ENCODE results near the gene TRPM1. TPM values are rescaled to one million over a fixed set of nuclear protein-coding genes. Genes with fewer than 3 reads are reported as not detected.

TRPM1 gene
- polyA plus RNA-seq, 3 donors, result 0.03 to 0.04 TPM; not detected in 1

DNA sequence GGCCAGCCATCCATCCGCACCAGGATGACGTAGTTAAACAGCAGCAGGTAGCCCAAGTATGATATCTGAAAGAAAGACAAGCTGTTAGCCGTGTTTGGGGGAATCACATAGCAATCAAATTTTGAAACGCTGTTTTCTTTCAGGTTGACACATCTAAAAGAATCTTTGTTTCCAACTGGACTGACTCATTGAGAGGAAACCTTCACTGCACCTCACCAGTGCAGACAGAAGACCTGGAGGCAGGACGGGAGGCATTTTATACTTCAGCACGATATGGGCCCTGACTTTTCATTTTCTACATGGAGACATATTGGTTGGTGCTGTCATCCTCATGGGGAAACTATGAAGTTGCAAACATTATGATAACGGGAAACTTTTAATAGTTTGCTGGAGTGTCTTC lies 65.9 kb downstream of the TRPM1 start:
- Histone ChIP-seq H4K20me1 (ENCODE audit: insufficient read depth, low read length) (no peaks in the 10 kb centered on the region), H3K27me3 (ENCODE audit: control insufficient read depth in 2 of 2, insufficient read depth in 2 of 2, low read length in 2 of 2) (no peaks in the 10 kb centered on the region), H2AFZ (ENCODE audit: insufficient read depth, low read depth, low read length, poor library complexity, severe bottlenecking) (no peak overlapping the region), H3K9me3 (replicated peaks in 1 of 2; ENCODE audit: control insufficient read depth in 1 of 2, insufficient read depth in 1 of 2, low read length in 2 of 2) (no peaks in the 10 kb centered on the region), H3K27ac (ENCODE audit: low read depth in 1 of 2, low read length in 2 of 2) (no peak overlapping the region), H3K4me3 (replicated peaks in 1 of 3; ENCODE audit: low read depth in 2 of 3, low read length in 3 of 3) (no peak overlapping the region), H3K4me1 (ENCODE audit: control insufficient read depth in 1 of 2, insufficient read depth in 2 of 2, low read length in 2 of 2) (no peaks in the 10 kb centered on the region), H3K9ac (ENCODE audit: insufficient read depth, low read length, poor library complexity, severe bottlenecking) (no peak overlapping the region), H3K4me2 (replicated peaks; ENCODE audit: extremely low read depth, low read length, poor library complexity, severe bottlenecking) (no peak overlapping the region), H3K79me2 (ENCODE audit: insufficient read depth, low read length) (no peaks in the 10 kb centered on the region), H3K36me3 (replicated peaks in 1 of 2; ENCODE audit: control insufficient read depth in 1 of 2, insufficient read depth in 2 of 2, low read length in 2 of 2) (no peaks in the 10 kb centered on the region)
- H3K27me3 Mint-ChIP-seq (ENCODE audit: low read depth in 3 of 3), result no peaks in the 10 kb centered on the region
- intact Hi-C loops (cut with micrococcal nuclease), result no loop called here
- TF ChIP-seq, protein P1, sequence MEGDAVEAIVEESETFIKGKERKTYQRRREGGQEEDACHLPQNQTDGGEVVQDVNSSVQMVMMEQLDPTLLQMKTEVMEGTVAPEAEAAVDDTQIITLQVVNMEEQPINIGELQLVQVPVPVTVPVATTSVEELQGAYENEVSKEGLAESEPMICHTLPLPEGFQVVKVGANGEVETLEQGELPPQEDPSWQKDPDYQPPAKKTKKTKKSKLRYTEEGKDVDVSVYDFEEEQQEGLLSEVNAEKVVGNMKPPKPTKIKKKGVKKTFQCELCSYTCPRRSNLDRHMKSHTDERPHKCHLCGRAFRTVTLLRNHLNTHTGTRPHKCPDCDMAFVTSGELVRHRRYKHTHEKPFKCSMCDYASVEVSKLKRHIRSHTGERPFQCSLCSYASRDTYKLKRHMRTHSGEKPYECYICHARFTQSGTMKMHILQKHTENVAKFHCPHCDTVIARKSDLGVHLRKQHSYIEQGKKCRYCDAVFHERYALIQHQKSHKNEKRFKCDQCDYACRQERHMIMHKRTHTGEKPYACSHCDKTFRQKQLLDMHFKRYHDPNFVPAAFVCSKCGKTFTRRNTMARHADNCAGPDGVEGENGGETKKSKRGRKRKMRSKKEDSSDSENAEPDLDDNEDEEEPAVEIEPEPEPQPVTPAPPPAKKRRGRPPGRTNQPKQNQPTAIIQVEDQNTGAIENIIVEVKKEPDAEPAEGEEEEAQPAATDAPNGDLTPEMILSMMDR (IDR thresholded peaks at IDR 0.05), result no peak
- H3K27ac Mint-ChIP-seq, result peak overlapping the region in 1 of 7 donors; percentile 32
- H3K4me3 Mint-ChIP-seq, result no peak overlapping the region
- peaks cover 0 to 1% (median 0%) of the 10 kb centered on the region in 7 donors for H3K9me3 Mint-ChIP-seq
- H3K4me1 Mint-ChIP-seq, result peaks cover 3% of the 10 kb centered on the region
- DNase-seq, result no peak
- WGBS (ENCODE audit: insufficient coverage), result 100% methylated on average over 4 of the region's 7 CpGs
- H3K36me3 Mint-ChIP-seq, result no peaks in the 10 kb centered on the region

DNA sequence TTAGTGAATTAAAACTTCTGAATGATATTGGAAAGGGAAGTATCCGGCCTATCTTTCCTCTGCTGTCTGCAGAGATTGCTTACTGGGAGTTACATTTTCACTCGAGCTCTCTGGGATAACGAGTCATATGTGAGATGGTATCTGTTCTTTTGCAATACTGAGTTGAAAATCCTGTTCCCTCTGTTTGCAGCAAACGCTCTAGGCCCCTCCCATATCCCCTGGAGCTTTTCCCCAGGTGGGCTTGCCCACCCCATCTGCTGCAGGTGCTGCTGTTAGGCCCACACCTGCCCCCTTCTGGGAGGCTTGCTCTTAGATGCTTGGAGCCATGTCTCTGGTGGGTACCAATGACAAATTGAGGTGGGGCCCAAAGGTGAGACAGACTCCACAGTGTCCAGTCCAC lies 67.4 kb downstream of the TRPM1 start:
- Histone ChIP-seq H3K9ac (ENCODE audit: insufficient read depth, low read length, poor library complexity, severe bottlenecking) (no peak overlapping the region), H3K4me2 (replicated peaks; ENCODE audit: extremely low read depth, low read length, poor library complexity, severe bottlenecking) (no peak overlapping the region), H4K20me1 (ENCODE audit: insufficient read depth, low read length) (no peaks in the 10 kb centered on the region), H3K27ac (ENCODE audit: low read depth in 1 of 2, low read length in 2 of 2) (no peak overlapping the region), H3K36me3 (replicated peaks in 1 of 2; ENCODE audit: control insufficient read depth in 1 of 2, insufficient read depth in 2 of 2, low read length in 2 of 2) (no peaks in the 10 kb centered on the region), H2AFZ (ENCODE audit: insufficient read depth, low read depth, low read length, poor library complexity, severe bottlenecking) (peak overlapping the region; percentile 25), H3K4me1 (ENCODE audit: control insufficient read depth in 1 of 2, insufficient read depth in 2 of 2, low read length in 2 of 2) (no peaks in the 10 kb centered on the region), H3K79me2 (ENCODE audit: insufficient read depth, low read length) (no peaks in the 10 kb centered on the region), H3K4me3 (replicated peaks in 1 of 3; ENCODE audit: low read depth in 2 of 3, low read length in 3 of 3) (no peak overlapping the region), H3K9me3 (replicated peaks in 1 of 2; ENCODE audit: control insufficient read depth in 1 of 2, insufficient read depth in 1 of 2, low read length in 2 of 2) (no peaks in the 10 kb centered on the region), H3K27me3 (ENCODE audit: control insufficient read depth in 2 of 2, insufficient read depth in 2 of 2, low read length in 2 of 2) (no peaks in the 10 kb centered on the region)
- no peaks in the 10 kb centered on the region for H3K36me3 Mint-ChIP-seq
- intact Hi-C loops (cut with micrococcal nuclease), result no loop called here
- no peak overlapping the region for H3K27ac Mint-ChIP-seq
- 71% methylated on average over 1 of the region's 4 CpGs for WGBS (ENCODE audit: insufficient coverage)
- no peak for DNase-seq
- peaks cover 0 to 2% (median 0%) of the 10 kb centered on the region in 3 donors for H3K27me3 Mint-ChIP-seq (ENCODE audit: low read depth in 3 of 3)
- peaks cover 0 to 1% (median 0%) of the 10 kb centered on the region in 7 donors for H3K9me3 Mint-ChIP-seq
- H3K4me3 Mint-ChIP-seq, result no peak overlapping the region
- H3K4me1 Mint-ChIP-seq, result peaks cover 3% of the 10 kb centered on the region
- TF ChIP-seq, protein P1 (IDR thresholded peaks at IDR 0.05), result no peak
